ENCODE measurements around the gene ARIH2. TPM values are rescaled to one million over a fixed set of nuclear protein-coding genes. Genes with fewer than 3 reads are reported as not detected.

The ARIH2 gene
- total and polyA plus RNA-seq, 2 experiments from 2014 or later = 76.4 to 118 TPM

GRCh38 chr3:48982686-48983085 lies 64.0 kb downstream of the ARIH2 start (continued):
- TF ChIP-seq ZNF462 (CRISPR knock-in tag; IDR thresholded peaks at IDR 0.05) (no peak), NANOG (IDR thresholded peaks at IDR 0.05; ENCODE audit: borderline replicate concordance) (no peak), ZNF114 (CRISPR knock-in tag; IDR thresholded peaks at IDR 0.05) (no peak), CREB1 (CRISPR knock-in tag; IDR thresholded peaks at IDR 0.05; ENCODE audit: low read depth) (no peak), POLR2AphosphoS5 (IDR thresholded peaks at IDR 0.05; ENCODE audit: low read depth) (no peak), ETS1 (IDR thresholded peaks at IDR 0.05) (no peak), ZNF331 (CRISPR knock-in tag; IDR thresholded peaks at IDR 0.05; ENCODE audit: low read depth) (no peak), EZH2phosphoT487 (IDR thresholded peaks at IDR 0.05; ENCODE audit: unreplicated experiment) (no peak)
- TF ChIP-seq, protein P1, sequence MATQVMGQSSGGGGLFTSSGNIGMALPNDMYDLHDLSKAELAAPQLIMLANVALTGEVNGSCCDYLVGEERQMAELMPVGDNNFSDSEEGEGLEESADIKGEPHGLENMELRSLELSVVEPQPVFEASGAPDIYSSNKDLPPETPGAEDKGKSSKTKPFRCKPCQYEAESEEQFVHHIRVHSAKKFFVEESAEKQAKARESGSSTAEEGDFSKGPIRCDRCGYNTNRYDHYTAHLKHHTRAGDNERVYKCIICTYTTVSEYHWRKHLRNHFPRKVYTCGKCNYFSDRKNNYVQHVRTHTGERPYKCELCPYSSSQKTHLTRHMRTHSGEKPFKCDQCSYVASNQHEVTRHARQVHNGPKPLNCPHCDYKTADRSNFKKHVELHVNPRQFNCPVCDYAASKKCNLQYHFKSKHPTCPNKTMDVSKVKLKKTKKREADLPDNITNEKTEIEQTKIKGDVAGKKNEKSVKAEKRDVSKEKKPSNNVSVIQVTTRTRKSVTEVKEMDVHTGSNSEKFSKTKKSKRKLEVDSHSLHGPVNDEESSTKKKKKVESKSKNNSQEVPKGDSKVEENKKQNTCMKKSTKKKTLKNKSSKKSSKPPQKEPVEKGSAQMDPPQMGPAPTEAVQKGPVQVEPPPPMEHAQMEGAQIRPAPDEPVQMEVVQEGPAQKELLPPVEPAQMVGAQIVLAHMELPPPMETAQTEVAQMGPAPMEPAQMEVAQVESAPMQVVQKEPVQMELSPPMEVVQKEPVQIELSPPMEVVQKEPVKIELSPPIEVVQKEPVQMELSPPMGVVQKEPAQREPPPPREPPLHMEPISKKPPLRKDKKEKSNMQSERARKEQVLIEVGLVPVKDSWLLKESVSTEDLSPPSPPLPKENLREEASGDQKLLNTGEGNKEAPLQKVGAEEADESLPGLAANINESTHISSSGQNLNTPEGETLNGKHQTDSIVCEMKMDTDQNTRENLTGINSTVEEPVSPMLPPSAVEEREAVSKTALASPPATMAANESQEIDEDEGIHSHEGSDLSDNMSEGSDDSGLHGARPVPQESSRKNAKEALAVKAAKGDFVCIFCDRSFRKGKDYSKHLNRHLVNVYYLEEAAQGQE (IDR thresholded peaks at IDR 0.05; ENCODE audit: unreplicated experiment) = no peak
